Sigmoid colon (tissue), 7 donors: Measurements from ENCODE around the gene TRPM1. TPM values are rescaled to one million over a fixed set of nuclear protein-coding genes. Genes with fewer than 3 reads are reported as not detected.

Experiments used
- DNase-seq: peaks from one replicate; pipeline ENCODE4 v3.0.0-alpha.2; 2019
- H3K27ac ChIP-seq, 4 donors: fragments of 200-600 bp; sonication (generic); one replicate each; pipeline ENCODE4 v1.5.1; 2016 to 2019; ENCODE audit warnings: mild to moderate bottlenecking in 1 of 4
- H3K27me3 ChIP-seq, 3 donors: fragments of 200-600 bp; sonication (generic); one replicate each; pipeline ENCODE4 v1.5.1; 2019; ENCODE audit warnings: mild to moderate bottlenecking in 1 of 3
- H3K36me3 ChIP-seq, 4 donors: fragments of 200-600 bp; sonication (generic); one replicate each; pipeline ENCODE4 v1.5.1; 2016 to 2019
- H3K4me1 ChIP-seq, 4 donors: fragments of 200-600 bp; sonication (generic); one replicate each; pipeline ENCODE4 v1.5.1; 2017 to 2019
- H3K4me3 ChIP-seq, 4 donors: fragments of 200-600 bp; sonication (generic); one replicate each; pipeline ENCODE4 v1.5.1; 2017 to 2019; ENCODE audit warnings: mild to moderate bottlenecking in 2 of 4, moderate library complexity in 1 of 4
- H3K9me3 ChIP-seq, 4 donors: fragments of 200-600 bp in 3 of 4; sonication (generic) in 3 of 4; one replicate each; pipeline versions ENCODE4 v1.5.1 to v1.6.1; 2013 to 2019
- EP300 ChIP-seq, 4 donors: sonication (generic); formaldehyde crosslinking; IDR thresholded peaks; one replicate each; pipeline ENCODE4 v1.6.1; 2017; ENCODE audit warnings: antibody characterized with exemption in 4 of 4
- POLR2A ChIP-seq, 2 donors: fragments of 450-650 bp; IDR thresholded peaks; one replicate each; pipeline ENCODE4 v1.6.1; 2016; ENCODE audit warnings: antibody characterized with exemption in 2 of 2, mild to moderate bottlenecking in 2 of 2, moderate library complexity in 2 of 2
- POLR2AphosphoS5 ChIP-seq, 4 donors: sonication (generic); formaldehyde crosslinking; IDR thresholded peaks; one replicate each; pipeline ENCODE4 v1.6.1; 2017; ENCODE audit warnings: antibody characterized with exemption in 4 of 4
- WGBS, 2 donors: extraction: QIAGEN DNeasy Blood & Tissue Kit; methylation state at CpG; one replicate each; pipeline ENCODE4 v1.1.7; 2013; 5-methylcytosine and 5-hydroxymethylcytosine counted together
- intact Hi-C: fragments of 100-400 bp; cut with DNase I; formaldehyde crosslinking; loops from one replicate; pipeline ENCODE4 v1.15.1; 2023
- polyA plus RNA-seq, 3 donors: library from polyadenylated mRNA; stranded (reverse); fragments of 200-250 nt; gene quantifications; one replicate each; pipeline ENCODE4 v1.2.3, GENCODE V29; 2013
- total RNA-seq, 4 donors: library from RNA; depleted of rRNA; stranded (reverse); fragments of >200 nt; gene quantifications; one replicate each; pipeline ENCODE4 v1.1.0, GENCODE V29; 2016
- TF ChIP-seq, protein P1 (sequence below), 4 experiments: fragments of 450-650 bp in 3 of 4; fragments of 200-600 bp in 1 of 4; IDR thresholded peaks; one replicate each; pipeline ENCODE4 v1.5.1; 2016 to 2019; ENCODE audit warnings: antibody characterized with exemption in 4 of 4, mild to moderate bottlenecking in 3 of 4, moderate library complexity in 2 of 4
- donor health status: healthy with polysubstance abuse.
- donor health status: Bipolar disorder and iron deficiency.
- donor health status: healthy.

TRPM1 gene
- total and polyA plus RNA-seq, 7 donors, result 0.12 TPM; not detected in 6

DNA sequence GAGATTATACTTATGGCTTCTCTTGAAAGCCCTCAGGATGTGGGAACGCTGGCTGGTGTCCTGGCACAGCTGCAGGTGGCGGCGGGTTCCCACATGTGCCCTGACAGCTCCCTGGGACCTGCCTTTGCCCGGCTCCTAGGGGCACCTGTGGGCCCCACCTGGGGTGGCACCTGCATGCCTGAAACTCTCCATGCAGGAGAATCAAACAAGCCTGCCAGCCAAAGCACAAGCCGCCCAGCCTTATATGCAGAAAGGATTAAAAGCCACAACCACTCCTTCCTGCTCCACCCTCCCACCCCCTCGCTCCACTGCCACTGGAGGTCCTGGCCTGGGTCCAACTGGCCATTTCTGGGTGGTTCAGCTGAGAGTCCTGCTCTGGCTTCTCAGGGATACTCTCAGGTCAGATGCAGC lies 18.1 kb downstream of the TRPM1 start:
- intact Hi-C loops, result no loop called here
- no peak overlapping the region for H3K27ac ChIP-seq
- H3K4me3 ChIP-seq, result no peak overlapping the region
- DNase-seq, result no peak
- 10 to 45% methylated on average over 6 of the region's 6 CpGs for WGBS, 2 donors
- H3K4me1 ChIP-seq, result no peaks in the 10 kb centered on the region
- TF ChIP-seq, protein P1, sequence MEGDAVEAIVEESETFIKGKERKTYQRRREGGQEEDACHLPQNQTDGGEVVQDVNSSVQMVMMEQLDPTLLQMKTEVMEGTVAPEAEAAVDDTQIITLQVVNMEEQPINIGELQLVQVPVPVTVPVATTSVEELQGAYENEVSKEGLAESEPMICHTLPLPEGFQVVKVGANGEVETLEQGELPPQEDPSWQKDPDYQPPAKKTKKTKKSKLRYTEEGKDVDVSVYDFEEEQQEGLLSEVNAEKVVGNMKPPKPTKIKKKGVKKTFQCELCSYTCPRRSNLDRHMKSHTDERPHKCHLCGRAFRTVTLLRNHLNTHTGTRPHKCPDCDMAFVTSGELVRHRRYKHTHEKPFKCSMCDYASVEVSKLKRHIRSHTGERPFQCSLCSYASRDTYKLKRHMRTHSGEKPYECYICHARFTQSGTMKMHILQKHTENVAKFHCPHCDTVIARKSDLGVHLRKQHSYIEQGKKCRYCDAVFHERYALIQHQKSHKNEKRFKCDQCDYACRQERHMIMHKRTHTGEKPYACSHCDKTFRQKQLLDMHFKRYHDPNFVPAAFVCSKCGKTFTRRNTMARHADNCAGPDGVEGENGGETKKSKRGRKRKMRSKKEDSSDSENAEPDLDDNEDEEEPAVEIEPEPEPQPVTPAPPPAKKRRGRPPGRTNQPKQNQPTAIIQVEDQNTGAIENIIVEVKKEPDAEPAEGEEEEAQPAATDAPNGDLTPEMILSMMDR (IDR thresholded peaks at IDR 0.05), result no peak
- TF ChIP-seq EP300 (IDR thresholded peaks at IDR 0.05) (no peak), POLR2AphosphoS5 (IDR thresholded peaks at IDR 0.05) (no peak), POLR2A (IDR thresholded peaks at IDR 0.05) (no peak)
- no peaks in the 10 kb centered on the region for H3K9me3 ChIP-seq
- no peaks in the 10 kb centered on the region for H3K36me3 ChIP-seq
- peaks cover 0 to 13% (median 0%) of the 10 kb centered on the region in 3 donors for H3K27me3 ChIP-seq

DNA sequence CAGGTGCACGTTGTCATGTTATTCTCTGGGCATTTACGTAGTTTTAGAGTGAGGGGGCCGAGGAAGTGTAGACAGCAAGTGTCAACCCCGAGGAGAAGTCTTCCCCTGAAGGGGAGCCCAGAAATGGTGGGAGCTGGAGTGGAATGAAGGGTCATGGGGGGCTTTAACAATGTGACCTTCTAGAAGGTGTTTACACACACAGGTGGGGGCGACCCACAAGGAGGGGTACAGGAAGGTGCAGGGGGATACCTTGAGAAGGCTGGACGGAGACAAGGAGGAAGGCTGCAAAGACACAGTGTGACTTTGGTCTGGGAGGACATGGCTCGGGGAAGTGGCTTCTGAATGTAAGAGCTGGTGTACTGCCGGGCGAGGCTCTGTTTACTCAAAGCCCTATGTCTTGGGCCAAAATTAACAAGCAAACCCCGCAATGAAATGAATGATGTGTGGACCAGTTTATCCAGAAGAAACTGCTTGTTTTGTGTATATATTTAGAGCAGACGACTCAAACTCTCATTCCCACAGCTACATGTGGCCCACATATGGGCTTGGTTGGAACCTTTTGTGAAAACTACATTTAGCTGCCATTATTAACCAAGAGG lies 18.7 kb downstream of the TRPM1 start:
- 33 to 68% methylated on average over 11 of the region's 11 CpGs for WGBS, 2 donors
- DNase-seq, result no peak
- Histone ChIP-seq H3K4me1 (no peaks in the 10 kb centered on the region), H3K9me3 (no peaks in the 10 kb centered on the region), H3K27me3 (peaks cover 0 to 13% (median 0%) of the 10 kb centered on the region in 3 donors), H3K4me3 (no peak overlapping the region), H3K27ac (no peak overlapping the region), H3K36me3 (no peaks in the 10 kb centered on the region)
- no peak for TF ChIP-seq POLR2A (IDR thresholded peaks at IDR 0.05)
- TF ChIP-seq, protein P1 (IDR thresholded peaks at IDR 0.05), result no peak
- TF ChIP-seq POLR2AphosphoS5 (IDR thresholded peaks at IDR 0.05), result no peak
- no peak for TF ChIP-seq EP300 (IDR thresholded peaks at IDR 0.05)
- intact Hi-C loops, result no loop called here

DNA sequence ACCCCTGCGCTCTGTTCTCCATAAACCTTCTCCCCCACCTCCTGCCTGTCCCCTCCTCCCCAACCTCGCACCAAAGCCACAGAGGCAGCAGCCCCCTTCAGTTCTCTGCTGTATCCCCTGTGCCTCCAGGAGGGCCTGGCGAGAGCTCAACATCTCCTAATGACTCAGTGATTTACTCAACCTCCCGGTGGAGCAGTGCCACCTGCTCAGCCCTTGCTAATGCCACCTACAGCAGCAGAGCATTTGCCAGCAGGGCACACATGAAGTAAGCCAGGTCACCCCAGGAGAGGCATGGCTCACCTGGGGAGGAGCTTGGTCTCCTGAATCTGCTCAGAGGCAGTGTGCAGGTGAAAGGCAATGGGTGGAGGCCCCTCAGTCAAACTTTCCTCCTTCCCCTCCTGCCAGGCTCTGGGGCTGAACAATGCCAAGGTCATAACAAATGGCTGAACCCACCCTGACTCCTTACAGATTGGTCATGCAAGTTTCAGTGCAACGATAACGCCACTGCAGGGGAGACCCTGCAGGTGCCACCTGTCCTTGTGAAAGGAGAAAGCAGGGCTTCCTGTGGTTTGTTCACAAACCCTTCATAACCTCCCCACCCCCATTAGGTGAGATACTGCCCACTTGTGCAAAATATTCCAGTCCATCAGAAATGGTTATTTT lies 19.8 kb downstream of the TRPM1 start:
- peaks cover 0 to 13% (median 0%) of the 10 kb centered on the region in 3 donors for H3K27me3 ChIP-seq
- no peaks in the 10 kb centered on the region for H3K36me3 ChIP-seq
- no peak overlapping the region for H3K4me3 ChIP-seq
- H3K9me3 ChIP-seq, result no peaks in the 10 kb centered on the region
- no peaks in the 10 kb centered on the region for H3K4me1 ChIP-seq
- intact Hi-C loops, result no loop called here
- no peak for DNase-seq
- 63 to 68% methylated on average over 6 of the region's 6 CpGs for WGBS, 2 donors
- TF ChIP-seq, protein P1 (IDR thresholded peaks at IDR 0.05), result no peak
- TF ChIP-seq POLR2A (IDR thresholded peaks at IDR 0.05) (no peak), EP300 (IDR thresholded peaks at IDR 0.05) (no peak), POLR2AphosphoS5 (IDR thresholded peaks at IDR 0.05) (no peak)
- H3K27ac ChIP-seq, result no peak overlapping the region

DNA sequence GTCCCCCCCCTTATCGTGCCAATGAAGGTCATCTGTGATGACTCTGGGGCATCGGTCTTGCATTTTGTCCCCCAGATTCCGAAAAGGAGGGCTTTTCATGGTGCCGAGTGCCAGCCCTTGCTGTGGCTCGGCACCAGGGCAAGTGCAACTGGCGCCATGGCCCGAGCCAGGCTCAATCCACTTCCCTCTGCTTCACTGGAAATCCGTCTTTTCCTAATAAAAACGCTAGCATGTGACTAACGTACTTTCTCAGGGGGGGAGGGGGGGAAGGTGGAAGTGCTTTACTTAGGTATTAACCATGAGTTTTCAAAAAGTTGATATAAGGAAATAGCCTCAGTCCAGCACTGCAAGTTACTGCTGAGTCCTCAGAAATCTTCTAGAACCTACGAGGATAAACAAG lies 20.5 kb downstream of the TRPM1 start:
- TF ChIP-seq EP300 (IDR thresholded peaks at IDR 0.05) (no peak), POLR2A (IDR thresholded peaks at IDR 0.05) (no peak), POLR2AphosphoS5 (IDR thresholded peaks at IDR 0.05) (no peak)
- TF ChIP-seq, protein P1 (IDR thresholded peaks at IDR 0.05), result no peak
- no peaks in the 10 kb centered on the region for H3K36me3 ChIP-seq
- intact Hi-C loops, result no loop called here
- H3K4me1 ChIP-seq, result no peaks in the 10 kb centered on the region
- no peaks in the 10 kb centered on the region for H3K9me3 ChIP-seq
- H3K4me3 ChIP-seq, result peak overlapping the region in 2 of 4 donors; percentile 14 to 36
- H3K27ac ChIP-seq, result no peak overlapping the region
- DNase-seq, result no peak
- 60 to 82% methylated on average over 11 of the region's 11 CpGs for WGBS, 2 donors
- peaks cover 0 to 13% (median 0%) of the 10 kb centered on the region in 3 donors for H3K27me3 ChIP-seq
